GM12878 (cell line): ENCODE measurements around the gene AFAP1. TPM values are rescaled to one million over a fixed set of nuclear protein-coding genes. Genes with fewer than 3 reads are reported as not detected.

Experiments used
- ATAC-seq: fragments of 200-7000 bp; cut with Tn5 transposase; 3 replicates; pipeline ENCODE4 v1.9.1; 2020; ENCODE audit warnings: mild to moderate bottlenecking, moderate library complexity
- BruUV-seq: library from RNA; stranded (reverse); fragments of 400-500 nt; replicated peaks from 2 replicates; lab custom pipeline; 2021; lab: Mats Ljungman, UMichigan
- CTCF ChIA-PET: fragments of 300-600 bp; sonication (Branson Sonifier 250); formaldehyde crosslinking; extraction: SDS; loops from one replicate; lab custom pipeline; 2021; ENCODE audit warnings: inconsistent platforms; lab: Yijun Ruan, JAX
- POLR2A ChIA-PET: fragments of 350-600 bp; formaldehyde crosslinking; extraction: SDS; loops from one replicate; lab custom pipeline; 2021; ENCODE audit warnings: inconsistent platforms; lab: Charles Lee
- RAD21 ChIA-PET: fragments of 300-600 bp; sonication (Branson Sonifier 250); formaldehyde crosslinking; loops from one replicate; lab custom pipeline; 2023; ENCODE audit warnings: antibody characterized with exemption; ENCODE audit not compliant: unreplicated experiment; lab: Charles Lee
- SMC1A ChIA-PET: fragments of 300-600 bp; sonication (Branson Sonifier 250); formaldehyde crosslinking; loops from one replicate; lab custom pipeline; 2023; ENCODE audit not compliant: unreplicated experiment, uncharacterized antibody; lab: Charles Lee
- DNase-seq: peaks from one replicate; pipeline ENCODE4 v3.0.0-alpha.2; 2011; ENCODE audit warnings: low read depth, low spot score
- FAIRE-seq: peaks from 3 replicates; lab custom pipeline; 2011; peaks lifted over from hg19 to GRCh38; lab: Jason Lieb, UNC
- H2AFZ ChIP-seq: 2 replicates; pipeline ENCODE4 v1.6.0; 2011; ENCODE audit warnings: low read depth, low read length, control low read depth; ENCODE audit not compliant: control insufficient read depth
- H3K27ac ChIP-seq: 2 replicates; pipeline ENCODE4 v1.5.1; 2011; ENCODE audit warnings: control low read depth; ENCODE audit not compliant: control insufficient read depth, insufficient read depth
- H3K27me3 ChIP-seq, 2 experiments: replicated peaks in 1 of 2; 2 replicates each; pipeline versions ENCODE4 v1.6.0 to v1.6.1; 2011; ENCODE audit warnings: low read length in 1 of 2; ENCODE audit not compliant: control insufficient read depth in 2 of 2, insufficient read depth in 2 of 2
- H3K36me3 ChIP-seq, 2 experiments: 2 replicates each; pipeline ENCODE4 v1.5.1; 2011; ENCODE audit warnings: low read length in 1 of 2; ENCODE audit not compliant: control insufficient read depth in 2 of 2, insufficient read depth in 2 of 2
- H3K4me1 ChIP-seq: 2 replicates; pipeline ENCODE4 v1.6.1; 2011; ENCODE audit warnings: mild to moderate bottlenecking, low read length, moderate library complexity, mixed read lengths; ENCODE audit not compliant: control insufficient read depth, insufficient read depth
- H3K4me2 ChIP-seq: 2 replicates; pipeline ENCODE4 v1.6.0; 2011; ENCODE audit warnings: control low read depth; ENCODE audit not compliant: control insufficient read depth, insufficient read depth
- H3K4me3 ChIP-seq: fragments of 200-600 bp; sonication (generic); 2 replicates; pipeline ENCODE4 v1.5.1; 2016
- H3K79me2 ChIP-seq: 2 replicates; pipeline ENCODE4 v1.6.0; 2011; ENCODE audit warnings: low read length; ENCODE audit not compliant: control insufficient read depth, insufficient read depth
- H3K9ac ChIP-seq: 2 replicates; pipeline ENCODE4 v1.8.0; 2011; ENCODE audit warnings: low read length, control low read depth, mixed read lengths; ENCODE audit not compliant: control insufficient read depth, insufficient read depth
- H3K9me3 ChIP-seq: replicated peaks from 3 replicates; pipeline ENCODE4 v1.5.1; 2011; ENCODE audit warnings: mild to moderate bottlenecking, low read length; ENCODE audit not compliant: control insufficient read depth, insufficient read depth
- H4K20me1 ChIP-seq: 2 replicates; pipeline ENCODE4 v1.6.0; 2011; ENCODE audit not compliant: control insufficient read depth, insufficient read depth
- MTA3 ChIP-seq: IDR thresholded peaks from 2 replicates; pipeline ENCODE4 v1.6.1; 2012; ENCODE audit warnings: low read length, inconsistent platforms, borderline replicate concordance
- NFXL1 ChIP-seq: fragments of 450-650 bp; IDR thresholded peaks from 2 replicates; pipeline ENCODE4 v1.6.1; 2017; ENCODE audit warnings: antibody characterized with exemption, mild to moderate bottlenecking, borderline replicate concordance
- NR2F1 ChIP-seq: fragments of 450-650 bp; conservative IDR thresholded peaks from 2 replicates; pipeline ENCODE4 v1.6.1; 2017; ENCODE audit warnings: mild to moderate bottlenecking
- RAD21 ChIP-seq: IDR thresholded peaks from 2 replicates; pipeline ENCODE4 v1.6.1; 2011; ENCODE audit warnings: mild to moderate bottlenecking, low read depth, low read length, moderate library complexity; ENCODE audit not compliant: insufficient read depth
- ZZZ3 ChIP-seq: IDR thresholded peaks from 2 replicates; pipeline ENCODE4 v1.6.1; 2011; ENCODE audit warnings: low read depth; ENCODE audit not compliant: control insufficient read depth, insufficient read length
- WGBS: methylation state at CpG from one replicate; pipeline ENCODE4 v1.1.6; 2016; ENCODE audit warnings: low lambda C conversion rate; ENCODE audit not compliant: insufficient replicate concordance, insufficient coverage; ENCODE audit errors: missing lambda C conversion rate; 5-methylcytosine and 5-hydroxymethylcytosine counted together
- in situ Hi-C: fragments of 300-500 bp; cut with MboI; formaldehyde crosslinking; loops from 9 replicates; pipeline ENCODE4 v1.14.3; 2018; ENCODE audit warnings: mixed read lengths
- intact Hi-C: fragments of 100-400 bp; cut with micrococcal nuclease; formaldehyde crosslinking; loops from one replicate; pipeline ENCODE4 v1.14.2; 2022; ENCODE audit not compliant: unreplicated experiment
- polyA plus RNA-seq, 11 experiments: library from polyadenylated mRNA; depleted of rRNA in 4 of 11; unstranded in 6 of 11; stranded (reverse) in 5 of 11; fragments of >200 nt; fragmentation: Nextera tagmentation in 4 of 11; fragmentation: Illumina TruSeq in 1 of 11; extraction: Ambion mirVana in 4 of 11; extraction: Trizol in 1 of 11; gene quantifications; 1 replicate in 1 of 11; 2 replicates in 10 of 11; pipeline versions ENCODE4 v1.2.1 to v1.2.3, GENCODE V29; 2011 to 2016; ENCODE audit warnings: inconsistent platforms in 2 of 11, missing spikeins in 2 of 11, low read depth in 1 of 11
- total RNA-seq, 4 experiments: library from RNA; depleted of rRNA in 3 of 4; stranded (reverse); fragments of >200 nt in 3 of 4; fragmentation: Illumina TruSeq in 1 of 4; extraction: Trizol in 1 of 4; gene quantifications; 2 replicates each; pipeline versions ENCODE4 v1.2.1 to v1.2.3, GENCODE V29; 2013 to 2021
- TF ChIP-seq, protein P1 (sequence below): fragments of 150-350 bp; IDR thresholded peaks from 2 replicates; pipeline ENCODE4 v1.6.1; 2014; ENCODE audit warnings: mild to moderate bottlenecking, low read depth, low read length
- TF ChIP-seq, protein P2 (sequence below): IDR thresholded peaks from 2 replicates; pipeline ENCODE4 v1.6.1; 2011; ENCODE audit warnings: borderline replicate concordance, low read depth, mild to moderate bottlenecking, moderate library complexity, low read length; ENCODE audit not compliant: insufficient read depth, poor library complexity, severe bottlenecking

Gene AFAP1
- total and polyA plus RNA-seq, 10 of the 15 experiments (the other 5 are each of a cell fraction or from before 2014, with no cell fraction given): 0.02 to 0.23 (median 0.09) TPM; not detected in 1

DNA sequence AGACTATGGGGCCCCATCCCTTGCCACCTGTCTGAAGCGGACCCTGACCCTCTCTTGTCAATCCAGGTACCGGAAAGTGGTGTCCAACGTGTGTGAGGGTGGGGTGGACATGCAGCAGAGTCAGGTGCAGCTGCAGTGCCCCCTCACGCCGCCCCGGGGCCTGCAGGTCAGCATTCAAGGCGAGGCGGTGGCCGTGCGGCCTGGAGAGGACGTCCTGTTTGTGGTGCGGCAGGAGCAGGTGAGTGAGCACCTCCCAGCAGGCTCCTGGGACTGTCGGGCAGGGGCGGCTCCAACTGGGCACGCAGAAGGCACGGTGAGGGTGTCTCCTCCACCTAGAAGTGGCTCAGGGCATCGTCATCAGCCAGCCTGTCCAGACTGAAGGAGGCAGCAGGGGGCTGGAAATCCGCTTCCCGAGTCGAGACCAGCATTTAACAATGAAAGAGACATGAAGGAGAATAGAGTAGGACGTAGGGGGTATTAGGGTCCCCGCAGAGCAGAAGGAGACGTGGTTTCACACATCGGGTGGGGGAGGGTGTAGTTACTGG is 221.6 kb downstream of the AFAP1 start:
- TF ChIP-seq RAD21 (no peak), NFXL1 (no peak), ZZZ3 (no peak), NR2F1 (no peak), MTA3 (no peak)
- TF ChIP-seq, protein P1, sequence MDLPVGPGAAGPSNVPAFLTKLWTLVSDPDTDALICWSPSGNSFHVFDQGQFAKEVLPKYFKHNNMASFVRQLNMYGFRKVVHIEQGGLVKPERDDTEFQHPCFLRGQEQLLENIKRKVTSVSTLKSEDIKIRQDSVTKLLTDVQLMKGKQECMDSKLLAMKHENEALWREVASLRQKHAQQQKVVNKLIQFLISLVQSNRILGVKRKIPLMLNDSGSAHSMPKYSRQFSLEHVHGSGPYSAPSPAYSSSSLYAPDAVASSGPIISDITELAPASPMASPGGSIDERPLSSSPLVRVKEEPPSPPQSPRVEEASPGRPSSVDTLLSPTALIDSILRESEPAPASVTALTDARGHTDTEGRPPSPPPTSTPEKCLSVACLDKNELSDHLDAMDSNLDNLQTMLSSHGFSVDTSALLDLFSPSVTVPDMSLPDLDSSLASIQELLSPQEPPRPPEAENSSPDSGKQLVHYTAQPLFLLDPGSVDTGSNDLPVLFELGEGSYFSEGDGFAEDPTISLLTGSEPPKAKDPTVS: no peak
- TF ChIP-seq, protein P2, sequence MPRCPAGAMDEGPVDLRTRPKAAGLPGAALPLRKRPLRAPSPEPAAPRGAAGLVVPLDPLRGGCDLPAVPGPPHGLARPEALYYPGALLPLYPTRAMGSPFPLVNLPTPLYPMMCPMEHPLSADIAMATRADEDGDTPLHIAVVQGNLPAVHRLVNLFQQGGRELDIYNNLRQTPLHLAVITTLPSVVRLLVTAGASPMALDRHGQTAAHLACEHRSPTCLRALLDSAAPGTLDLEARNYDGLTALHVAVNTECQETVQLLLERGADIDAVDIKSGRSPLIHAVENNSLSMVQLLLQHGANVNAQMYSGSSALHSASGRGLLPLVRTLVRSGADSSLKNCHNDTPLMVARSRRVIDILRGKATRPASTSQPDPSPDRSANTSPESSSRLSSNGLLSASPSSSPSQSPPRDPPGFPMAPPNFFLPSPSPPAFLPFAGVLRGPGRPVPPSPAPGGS: no peak
- TF ChIP-seq, all 136 proteins: peak for 0
- H3K9me3 ChIP-seq: no peaks in the 10 kb centered on the region
- POLR2A ChIA-PET: no interaction called here
- ATAC-seq (no peak), DNase-seq (no peak), FAIRE-seq (no peak)
- no peaks in the 10 kb centered on the region for H3K79me2 ChIP-seq
- no peak overlapping the region for H3K27ac ChIP-seq
- no peaks in the 10 kb centered on the region for H4K20me1 ChIP-seq
- RAD21 ChIA-PET: no interaction called here
- H2AFZ ChIP-seq: no peak overlapping the region
- no peaks in the 10 kb centered on the region for H3K4me1 ChIP-seq
- H3K4me3 ChIP-seq: no peak overlapping the region
- SMC1A ChIA-PET: no interaction called here
- no peak overlapping the region for H3K9ac ChIP-seq
- 20% methylated on average over 21 of the region's 24 CpGs for WGBS
- no peaks in the 10 kb centered on the region for H3K36me3 ChIP-seq
- CTCF ChIA-PET: no interaction called here
- in situ Hi-C loops: loop anchor here (10.0 kb wide), 1 partner anchor 523 kb away; the partner anchor contains the start of gene SORCS2
- peaks cover 0 to 4% of the 10 kb centered on the region in 2 experiments; a peak in 2 of 4 replicates for H3K27me3 ChIP-seq
- no peak overlapping the region for H3K4me2 ChIP-seq
- no TSS peak for BruUV-seq
- intact Hi-C loops: loop anchor here (10.0 kb wide), 1 partner anchor 533 kb away; no protein-coding TSS in a partner anchor
